Stimulated activated CD4-positive, alpha-beta T cell treated with anti-CD3 and anti-CD28 coated beads, Interleukin-4, amount 100 ng/mL, for 24 hours (primary cell): ENCODE results near the gene ARMC9.
"Not testable (repeated sequence)": the region's sequence is repeated elsewhere in the genome, so short reads cannot be mapped to it uniquely, and the experiment has no call there.

Experiments used
- DNase-seq: peaks from one replicate; pipeline ENCODE4 v3.0.0-alpha.2; 2020

The ARMC9 gene

GRCh38 chr2:231184319-231184718 is 14.1 kb upstream of the ARMC9 start:
- DNase-seq = no peak

- no peak for DNase-seq
Measured at GRCh38 chr2:231185050-231185725, 13.2 kb upstream of the ARMC9 start.

GRCh38 chr2:231185886-231186285 is 12.5 kb upstream of the ARMC9 start:
- no peak for DNase-seq

- no peak for DNase-seq
Measured at GRCh38 chr2:231186325-231186724, 12.1 kb upstream of the ARMC9 start.

GRCh38 chr2:231187736-231188505 is 10.5 kb upstream of the ARMC9 start:
- no peak for DNase-seq

GRCh38 chr2:231188506-231189170 is 9.8 kb upstream of the ARMC9 start:
- DNase-seq = no peak

- DNase-seq = no peak
Measured at GRCh38 chr2:231189171-231189530, 9.3 kb upstream of the ARMC9 start.

GRCh38 chr2:231189571-231190495 is 8.6 kb upstream of the ARMC9 start:
- no peak for DNase-seq

GRCh38 chr2:231190531-231191197 is 7.8 kb upstream of the ARMC9 start:
- no peak for DNase-seq

GRCh38 chr2:231191896-231192872 is 6.2 kb upstream of the ARMC9 start:
- no peak for DNase-seq

GRCh38 chr2:231193216-231193615 is 5.2 kb upstream of the ARMC9 start:
- DNase-seq = no peak

- DNase-seq = no peak
Measured at GRCh38 chr2:231196592-231196991, 1.8 kb upstream of the ARMC9 start.

- not testable (repeated sequence) for DNase-seq
Measured at GRCh38 chr2:231197196-231197595, 1.2 kb upstream of the ARMC9 start.

- DNase-seq = no peak
Measured at GRCh38 chr2:231197706-231198290, 633 bp upstream of the ARMC9 start.

GRCh38 chr2:231199219-231199618 is 788 bp downstream of the ARMC9 start:
- DNase-seq = no peak

GRCh38 chr2:231200805-231201474 is 2.5 kb downstream of the ARMC9 start:
- no peak for DNase-seq

GRCh38 chr2:231201475-231201814 is 3.0 kb downstream of the ARMC9 start:
- DNase-seq = no peak

- DNase-seq = no peak
Measured at GRCh38 chr2:231203087-231203486, 4.7 kb downstream of the ARMC9 start.

GRCh38 chr2:231204146-231204545 is 5.7 kb downstream of the ARMC9 start:
- DNase-seq = no peak

- no peak for DNase-seq
Measured at GRCh38 chr2:231204581-231204980, 6.2 kb downstream of the ARMC9 start.
